Femur (tissue), 1 donor: ENCODE results near the gene RIPK1.

Experiments used
- DNase-seq: peaks from one replicate; pipeline ENCODE4 v3.0.0-alpha.2; 2017

The RIPK1 gene

GRCh38 chr6:3086282-3086946 is 18.1 kb downstream of the RIPK1 start:
- DNase-seq = no peak

- peak; percentile 56 for DNase-seq
Observed at GRCh38 chr6:3088446-3088845, 20.2 kb downstream of the RIPK1 start.

- DNase-seq = peak; percentile 73
Observed at GRCh38 chr6:3088968-3089367, 20.7 kb downstream of the RIPK1 start.

GRCh38 chr6:3090013-3090412 is 21.7 kb downstream of the RIPK1 start:
- DNase-seq = peak; percentile 33

GRCh38 chr6:3094815-3095214 is 26.5 kb downstream of the RIPK1 start:
- DNase-seq = no peak

GRCh38 chr6:3102875-3103274 is 34.6 kb downstream of the RIPK1 start:
- no peak for DNase-seq

GRCh38 chr6:3108746-3109414 is 40.6 kb downstream of the RIPK1 start:
- DNase-seq = no peak

- DNase-seq = no peak
Observed at GRCh38 chr6:3109761-3110160, 41.5 kb downstream of the RIPK1 start.

- DNase-seq = no peak
Observed at GRCh38 chr6:3114377-3114776, 46.1 kb downstream of the RIPK1 start.

- no peak for DNase-seq
Observed at GRCh38 chr6:3117912-3118352, 49.6 kb downstream of the RIPK1 start.

GRCh38 chr6:3118353-3119039 is 50.2 kb downstream of the RIPK1 start, which contains the start of gene BPHL:
Gene BPHL, plus strand, starts transcription at chr6:3118711. Its CDS starts 30 bp downstream, at chr6:3118741.
- peak; percentile 98 for DNase-seq

GRCh38 chr6:3119040-3119723 is 50.9 kb downstream of the RIPK1 start:
- DNase-seq = no peak

- no peak for DNase-seq
Observed at GRCh38 chr6:3120765-3121089, 52.4 kb downstream of the RIPK1 start.

- no peak for DNase-seq
Observed at GRCh38 chr6:3122823-3123182, 54.5 kb downstream of the RIPK1 start.

- no peak for DNase-seq
Observed at GRCh38 chr6:3124667-3125066, 56.4 kb downstream of the RIPK1 start.

- no peak for DNase-seq
Observed at GRCh38 chr6:3125815-3126214, 57.5 kb downstream of the RIPK1 start.

- peak; percentile 47 for DNase-seq
Observed at GRCh38 chr6:3128356-3129108, 60.2 kb downstream of the RIPK1 start.

- DNase-seq = no peak
Observed at GRCh38 chr6:3131695-3132094, 63.4 kb downstream of the RIPK1 start.

- no peak for DNase-seq
Observed at GRCh38 chr6:3133515-3133914, 65.2 kb downstream of the RIPK1 start.

GRCh38 chr6:3135668-3136291 is 67.5 kb downstream of the RIPK1 start:
- no peak for DNase-seq

- no peak for DNase-seq
Observed at GRCh38 chr6:3136292-3137011, 68.2 kb downstream of the RIPK1 start.
